ENCODE measurements around the gene MYO7B. TPM values are rescaled to one million over a fixed set of nuclear protein-coding genes. Genes with fewer than 3 reads are reported as not detected.
"Not testable (repeated sequence)": the region's sequence is repeated elsewhere in the genome, so short reads cannot be mapped to it uniquely, and the experiment has no call there.

Gene MYO7B
- polyA plus RNA-seq, 4 donors: 0.59 to 24.5 (median 16.8) TPM

DNA sequence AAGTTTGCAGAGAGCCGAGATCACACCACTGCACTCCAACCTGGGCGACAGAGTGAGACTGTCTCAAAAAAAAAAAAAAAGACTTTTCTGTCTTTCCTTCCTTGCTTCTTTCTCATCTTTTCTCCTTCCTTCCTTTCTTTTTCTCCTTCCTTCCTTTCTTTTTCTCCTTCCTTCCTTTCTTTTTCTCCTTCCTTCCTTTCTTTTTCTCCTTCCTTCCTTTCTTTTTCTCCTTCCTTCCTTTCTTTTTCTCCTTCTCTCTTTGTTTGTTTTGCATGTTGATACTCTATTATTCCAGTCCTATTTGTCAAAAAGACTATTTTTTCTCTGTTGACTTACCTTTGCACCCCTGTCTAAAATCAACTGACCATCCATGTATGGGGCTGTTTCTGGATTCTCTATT, 36.9 kb downstream of the MYO7B start:
- DNase-seq (ENCODE audit: low read depth in 4 of 4, low spot score in 3 of 4): not testable (repeated sequence)

DNA sequence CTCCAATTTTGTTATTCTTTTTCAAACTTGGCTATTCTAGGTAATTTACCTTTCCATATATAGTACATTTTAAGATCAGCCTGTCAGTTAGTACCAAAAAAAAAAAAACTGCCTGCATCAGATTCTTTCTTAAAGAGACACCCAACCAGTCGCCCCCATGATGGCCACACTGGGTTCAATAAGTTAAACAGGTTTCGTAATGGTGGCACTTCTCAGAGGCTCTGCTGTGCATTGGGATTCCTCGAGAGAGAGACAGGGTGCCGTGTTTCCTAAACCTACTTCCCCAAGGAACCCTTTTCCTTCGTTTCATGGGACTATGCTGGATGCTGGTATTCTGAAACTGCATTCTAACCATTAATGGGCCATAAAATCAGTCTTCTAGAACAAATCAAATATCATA, 37.4 kb downstream of the MYO7B start:
- DNase-seq (ENCODE audit: low read depth in 4 of 4, low spot score in 3 of 4): no peak

DNA sequence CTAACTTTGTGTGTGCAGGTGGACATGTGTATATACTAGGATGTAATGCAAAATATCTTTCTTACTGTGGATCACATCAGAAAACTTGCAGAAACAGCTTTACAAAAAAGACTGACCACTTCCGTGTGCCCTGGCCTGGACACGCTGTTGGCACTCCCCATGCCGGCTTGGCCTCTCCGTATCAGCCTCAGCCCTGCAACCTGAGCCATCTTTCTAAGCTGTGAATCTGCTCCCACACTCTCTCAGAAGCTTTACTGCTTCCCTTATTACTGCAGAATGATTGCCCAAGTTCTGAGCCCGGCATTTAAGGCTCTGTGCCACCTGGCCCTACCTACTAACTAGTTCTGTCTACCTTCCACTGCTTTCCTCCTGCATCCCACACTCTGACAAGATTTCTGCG, 37.8 kb downstream of the MYO7B start:
- DNase-seq (ENCODE audit: low read depth in 4 of 4, low spot score in 3 of 4): no peak

DNA sequence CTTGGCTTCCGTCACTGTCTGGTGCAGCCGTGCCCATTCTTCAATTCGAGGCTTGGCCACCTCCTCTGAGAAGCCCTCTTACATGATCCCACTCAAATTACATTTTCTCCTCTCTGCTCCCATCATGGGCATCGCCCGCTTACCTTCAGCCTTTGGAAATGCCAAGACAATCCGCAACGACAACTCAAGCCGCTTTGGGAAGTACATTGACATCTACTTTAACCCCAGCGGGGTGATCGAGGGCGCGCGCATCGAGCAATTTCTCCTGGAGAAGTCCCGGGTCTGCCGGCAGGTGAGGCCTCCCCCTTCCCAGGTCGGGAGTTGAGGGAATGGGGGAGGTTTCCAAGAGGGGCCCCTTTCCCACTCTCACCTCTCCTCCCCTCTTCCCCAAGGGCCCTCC, 38.3 kb downstream of the MYO7B start:
- no peak for DNase-seq (ENCODE audit: low read depth in 4 of 4, low spot score in 3 of 4)

DNA sequence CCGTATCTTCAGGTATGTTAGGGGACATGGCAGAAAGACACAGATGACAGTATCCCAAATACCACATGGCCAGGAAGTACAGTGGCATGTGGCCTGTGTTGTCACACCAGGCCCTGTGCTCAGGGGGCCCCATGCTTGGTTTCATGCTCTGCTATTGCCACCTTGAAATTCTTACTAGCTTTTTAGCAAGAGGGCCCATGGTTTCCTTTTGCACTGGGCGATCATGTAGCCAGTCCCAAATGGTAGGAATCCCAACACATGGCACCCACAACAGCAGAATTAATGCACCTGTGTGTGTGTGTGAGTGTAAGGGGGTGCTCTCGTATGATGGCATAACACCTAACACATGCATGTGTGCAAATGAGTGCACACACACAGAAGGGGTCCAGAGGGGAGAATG, 39.2 kb downstream of the MYO7B start:
- no peak for DNase-seq (ENCODE audit: low read depth in 4 of 4, low spot score in 3 of 4)

DNA sequence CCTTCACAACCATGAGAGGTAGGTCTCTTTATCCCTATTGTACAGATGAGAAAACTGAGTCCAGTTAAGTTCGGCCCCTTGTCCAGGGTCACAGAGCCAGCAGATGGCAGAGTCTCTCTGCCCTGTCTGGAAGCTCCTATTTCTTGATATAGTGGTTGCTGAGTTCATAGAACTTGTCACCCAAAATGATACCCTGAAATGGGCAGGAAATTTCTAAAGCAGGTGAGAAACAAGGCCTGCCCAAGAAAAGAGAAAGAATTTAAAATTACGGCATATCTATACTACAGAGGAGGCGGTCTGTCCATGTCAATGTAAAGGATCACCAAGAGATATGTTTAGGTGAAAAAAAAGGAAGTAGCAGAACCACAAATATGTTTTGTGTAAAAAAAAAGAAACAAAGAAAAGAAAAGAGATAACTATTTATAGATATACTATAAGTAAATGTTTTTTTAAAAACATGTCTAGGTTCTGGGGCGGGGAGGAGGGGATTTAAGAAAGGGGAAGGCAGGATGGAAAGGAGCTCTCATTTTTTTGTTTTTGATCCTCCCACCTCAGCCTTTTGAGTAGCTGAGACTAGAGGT, 39.8 kb downstream of the MYO7B start:
- no peak for DNase-seq (ENCODE audit: low read depth in 4 of 4, low spot score in 3 of 4)

DNA sequence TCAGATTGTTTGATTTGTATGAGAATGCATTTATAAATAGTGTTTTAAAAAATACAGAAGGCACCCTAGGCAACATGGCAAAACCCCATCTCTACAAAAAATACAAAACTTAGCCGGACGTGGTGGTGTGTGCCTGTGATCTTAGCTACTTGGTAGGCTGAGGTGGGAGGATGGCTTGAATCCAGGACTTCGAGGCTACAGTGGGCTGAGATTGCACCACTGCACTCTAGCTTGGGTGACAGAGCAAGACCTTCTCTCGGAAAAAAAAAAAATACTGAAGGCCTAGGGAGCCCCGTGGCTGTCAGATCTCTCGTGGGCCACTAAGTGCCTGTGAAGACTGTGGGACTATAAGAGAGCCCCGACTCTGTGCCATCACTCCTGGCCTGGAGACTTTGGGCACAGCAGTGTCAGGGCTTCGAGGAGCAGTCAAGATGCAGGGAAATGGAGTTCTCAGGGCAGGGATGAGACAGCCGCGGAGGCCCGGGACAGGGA, 40.5 kb downstream of the MYO7B start:
- DNase-seq (ENCODE audit: low read depth in 4 of 4, low spot score in 3 of 4): no peak

DNA sequence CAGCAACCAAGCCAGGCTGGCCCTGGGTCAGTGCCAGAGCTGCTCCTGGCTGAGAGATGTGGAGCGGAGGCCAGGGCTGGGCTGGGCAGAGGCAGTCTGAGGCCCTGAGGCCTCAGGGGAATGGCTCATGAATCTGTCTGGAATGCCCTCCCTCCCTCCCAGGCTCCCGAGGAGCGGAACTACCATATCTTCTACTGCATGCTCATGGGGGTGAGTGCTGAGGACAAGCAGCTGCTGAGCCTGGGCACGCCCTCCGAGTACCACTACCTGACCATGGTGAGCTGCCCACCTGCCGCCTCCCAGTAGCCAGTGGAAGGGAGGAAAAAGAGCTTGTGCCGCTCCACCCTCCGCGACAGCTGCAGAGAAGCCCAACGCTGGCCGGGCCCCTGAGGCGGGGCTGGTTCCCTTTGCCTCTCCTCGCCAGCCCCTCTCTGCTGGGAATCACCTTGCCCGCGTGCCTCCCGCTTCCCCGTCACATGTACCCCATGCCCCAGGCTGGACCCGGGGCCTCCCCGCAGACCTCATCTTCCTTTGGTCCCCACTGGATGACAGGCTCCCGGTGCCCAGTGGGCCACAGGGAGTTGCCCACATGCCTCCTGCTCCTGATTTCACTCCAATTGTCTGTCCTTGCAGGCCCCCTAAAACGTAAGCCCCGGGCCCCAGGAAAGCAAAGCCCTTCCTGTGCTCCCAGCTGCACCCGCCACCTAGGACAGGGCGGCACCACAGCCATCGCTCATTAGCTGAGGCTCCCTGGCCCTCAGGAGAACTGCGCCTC, 41.1 kb downstream of the MYO7B start:
- peak in 1 of 4 donors; percentile 14 for DNase-seq (ENCODE audit: low read depth in 4 of 4, low spot score in 3 of 4)

DNA sequence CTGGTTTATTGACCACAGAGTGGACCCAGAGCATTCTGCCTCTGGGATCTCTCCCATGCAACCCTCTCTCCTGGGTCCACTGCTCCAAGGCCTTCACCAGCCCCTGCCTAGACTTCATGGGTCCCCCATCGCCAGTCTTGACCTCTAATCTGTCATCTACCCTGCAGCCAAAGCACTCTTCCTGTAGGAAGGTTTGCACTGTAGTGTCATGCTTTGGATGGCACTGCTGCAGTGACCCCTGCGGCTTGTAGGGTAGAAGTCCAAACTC, 41.7 kb downstream of the MYO7B start:
- DNase-seq (ENCODE audit: low read depth in 4 of 4, low spot score in 3 of 4): no peak

DNA sequence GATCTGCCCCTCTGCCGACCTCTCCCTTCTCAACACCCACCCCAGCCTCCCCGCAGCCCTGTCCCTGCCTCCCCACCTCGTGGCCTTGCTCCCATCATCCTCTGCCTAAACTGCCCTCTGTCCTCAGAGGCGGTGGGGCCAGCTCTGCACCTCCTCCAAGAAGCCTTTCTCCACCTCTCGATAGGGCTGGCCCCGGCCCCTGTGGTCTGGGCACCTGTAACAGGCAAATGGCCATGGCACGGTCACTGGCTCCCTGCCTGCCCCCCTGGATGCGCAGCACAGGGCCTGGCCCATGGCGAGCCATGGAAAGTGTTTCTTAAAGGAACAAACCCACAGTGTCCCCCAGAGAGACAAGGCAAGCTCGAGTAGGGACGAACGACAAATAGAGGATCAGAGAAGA, 42.0 kb downstream of the MYO7B start:
- no peak for DNase-seq (ENCODE audit: low read depth in 4 of 4, low spot score in 3 of 4)

DNA sequence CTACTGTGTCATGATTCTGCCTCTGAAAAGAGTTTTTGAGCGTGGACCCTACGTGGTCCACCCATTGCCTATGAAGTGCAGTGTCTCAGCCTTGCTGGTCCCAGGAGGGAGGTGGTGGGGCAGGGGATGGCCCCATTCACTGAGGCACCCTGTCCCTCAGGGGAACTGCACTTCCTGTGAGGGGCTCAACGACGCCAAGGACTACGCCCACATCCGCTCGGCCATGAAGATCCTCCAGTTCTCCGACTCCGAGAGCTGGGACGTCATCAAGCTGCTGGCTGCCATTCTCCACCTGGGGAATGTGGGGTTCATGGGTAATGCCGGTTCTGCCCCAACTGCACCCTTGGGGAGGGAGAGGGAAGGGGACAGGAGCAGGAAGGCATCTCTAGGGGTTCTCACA, 42.5 kb downstream of the MYO7B start:
- DNase-seq (ENCODE audit: low read depth in 4 of 4, low spot score in 3 of 4): no peak

DNA sequence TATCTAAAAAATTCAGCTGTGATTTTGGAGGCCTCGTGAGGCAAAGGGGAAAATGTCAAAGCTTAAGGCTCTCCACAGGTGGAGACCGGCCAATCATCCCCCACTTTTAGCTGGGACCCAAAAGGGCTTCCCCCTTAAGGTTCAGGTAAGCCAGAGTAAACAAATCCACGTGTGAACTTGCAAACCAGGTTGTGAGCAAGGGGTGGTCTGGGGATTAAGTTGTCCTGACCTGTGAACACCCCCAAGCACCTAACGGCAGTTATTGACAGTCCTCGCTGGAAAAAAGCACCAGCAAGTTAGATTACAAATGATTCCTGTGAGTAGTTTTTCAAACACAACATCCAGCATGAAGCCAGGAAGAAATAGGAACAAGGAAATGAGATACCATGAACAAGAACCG, 42.9 kb downstream of the MYO7B start:
- DNase-seq (ENCODE audit: low read depth in 4 of 4, low spot score in 3 of 4): no peak

DNA sequence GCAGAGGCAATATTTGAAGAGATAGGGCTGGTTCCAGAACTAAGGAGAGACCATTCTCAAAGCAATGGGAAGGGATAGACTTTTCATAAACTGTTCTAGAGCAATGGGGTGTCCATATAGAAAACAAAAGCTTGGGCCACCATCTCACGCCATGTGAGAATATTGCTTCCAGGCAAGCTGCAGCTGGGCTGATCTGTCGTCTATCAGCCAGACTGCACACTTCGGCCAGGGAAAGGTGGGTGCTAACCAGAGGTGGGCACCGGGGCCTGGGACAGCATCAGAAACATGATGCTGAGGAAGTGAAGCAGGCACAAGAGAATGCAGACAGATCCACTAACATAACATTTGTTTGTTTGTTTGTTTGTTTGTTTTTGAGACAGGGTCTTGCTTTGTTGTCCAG, 43.7 kb downstream of the MYO7B start:
- no peak for DNase-seq (ENCODE audit: low read depth in 4 of 4, low spot score in 3 of 4)

DNA sequence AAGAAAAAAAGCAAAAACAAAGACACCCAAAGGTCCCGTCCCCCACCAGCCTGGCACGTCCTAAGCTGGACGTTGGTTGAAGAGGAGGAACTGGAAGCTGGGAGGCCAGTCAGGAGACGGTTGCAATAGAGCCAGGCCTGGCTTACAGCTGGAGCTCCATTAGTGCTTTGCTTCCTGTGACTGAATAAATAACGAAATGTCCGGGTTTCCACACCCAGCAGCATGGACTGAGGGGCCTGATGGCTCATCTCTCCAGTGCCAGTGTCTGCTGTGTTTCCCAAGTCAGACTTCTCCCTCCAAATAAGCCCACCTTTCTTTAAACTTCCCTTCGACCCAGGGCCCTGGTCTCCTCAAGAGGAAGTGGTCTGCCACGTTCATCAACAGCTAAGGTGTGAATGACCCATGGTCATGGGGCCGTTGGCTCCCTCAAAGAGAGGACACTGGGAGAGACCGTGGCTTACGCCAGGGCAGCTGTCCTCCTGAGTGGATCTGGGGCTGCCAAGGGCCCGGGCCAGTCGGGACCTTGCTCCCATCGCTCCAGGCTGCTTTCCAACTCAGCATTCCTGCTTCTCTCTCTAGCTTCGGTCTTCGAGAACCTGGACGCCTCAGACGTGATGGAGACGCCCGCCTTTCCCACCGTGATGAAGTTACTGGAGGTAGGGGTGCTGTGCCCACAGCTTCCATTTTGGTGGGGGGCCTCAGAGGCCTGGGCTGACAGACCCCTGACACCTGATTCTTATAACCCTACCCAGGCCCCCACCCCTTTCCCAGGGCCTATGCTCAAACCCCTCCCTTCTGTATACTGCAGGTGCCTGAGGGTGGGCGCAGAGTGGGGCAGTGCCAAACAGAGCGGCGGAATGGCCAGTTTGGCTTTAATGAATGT, 44.9 kb downstream of the MYO7B start:
- no peak for DNase-seq (ENCODE audit: low read depth in 4 of 4, low spot score in 3 of 4)

DNA sequence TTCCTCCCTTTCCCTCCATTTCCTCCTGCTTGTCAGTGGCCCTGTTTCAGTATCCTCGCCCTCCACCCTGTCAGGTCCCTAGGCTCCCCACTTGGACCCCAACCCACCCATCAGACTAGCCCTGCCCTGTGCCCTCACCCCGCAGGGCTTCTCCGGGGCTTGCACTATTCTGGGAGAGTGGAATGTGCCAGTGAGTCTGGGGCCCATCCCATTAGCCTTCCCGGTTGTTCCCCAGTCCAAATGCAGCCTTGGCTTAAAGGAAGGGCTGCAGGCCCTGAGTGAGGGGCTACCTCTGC, 45.5 kb downstream of the MYO7B start:
- DNase-seq (ENCODE audit: low read depth in 4 of 4, low spot score in 3 of 4): no peak

DNA sequence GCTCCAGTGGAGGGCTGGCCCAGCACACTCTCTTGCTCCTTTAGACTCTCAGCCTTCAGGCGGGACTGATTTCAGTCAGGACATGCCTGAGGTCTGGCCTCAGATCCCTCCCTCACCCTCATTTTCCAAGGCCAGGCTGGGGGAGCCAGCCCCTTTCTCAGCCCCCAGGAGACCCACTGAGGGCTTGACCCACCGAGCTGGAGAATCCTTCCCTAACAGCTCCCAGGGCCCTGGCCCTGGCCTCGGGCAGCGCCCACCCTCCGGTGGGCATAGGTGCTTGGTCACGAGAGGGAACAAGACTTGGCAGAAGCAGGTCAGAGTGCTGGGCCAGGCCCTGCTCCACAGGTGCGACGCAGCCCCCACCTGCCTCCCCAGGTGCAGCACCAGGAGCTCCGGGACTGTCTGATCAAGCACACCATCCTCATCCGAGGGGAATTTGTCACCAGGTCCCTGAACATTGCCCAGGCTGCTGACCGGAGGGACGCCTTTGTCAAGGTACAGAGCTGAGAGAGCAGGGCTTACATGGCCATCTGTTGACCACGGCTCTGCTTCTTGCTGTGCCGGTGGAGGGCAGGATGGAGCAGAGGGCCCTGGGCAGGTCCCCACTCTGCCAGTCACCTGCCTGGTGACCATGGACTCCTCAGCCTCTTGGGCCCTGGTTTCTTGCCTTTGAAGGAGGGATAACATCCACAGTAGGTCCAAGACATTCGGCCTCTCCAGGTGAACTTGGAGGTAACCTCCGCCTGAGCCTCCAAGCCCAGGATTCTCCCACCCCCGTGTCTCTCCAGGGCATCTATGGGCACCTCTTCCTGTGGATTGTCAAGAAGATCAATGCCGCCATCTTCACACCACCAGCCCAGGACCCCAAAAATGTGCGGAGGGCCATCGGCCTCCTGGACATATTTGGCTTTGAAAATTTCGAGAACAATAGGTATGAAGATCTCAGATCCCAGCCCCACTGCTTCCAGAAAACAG, 46.3 kb downstream of the MYO7B start:
- DNase-seq (ENCODE audit: low read depth in 4 of 4, low spot score in 3 of 4): no peak

DNA sequence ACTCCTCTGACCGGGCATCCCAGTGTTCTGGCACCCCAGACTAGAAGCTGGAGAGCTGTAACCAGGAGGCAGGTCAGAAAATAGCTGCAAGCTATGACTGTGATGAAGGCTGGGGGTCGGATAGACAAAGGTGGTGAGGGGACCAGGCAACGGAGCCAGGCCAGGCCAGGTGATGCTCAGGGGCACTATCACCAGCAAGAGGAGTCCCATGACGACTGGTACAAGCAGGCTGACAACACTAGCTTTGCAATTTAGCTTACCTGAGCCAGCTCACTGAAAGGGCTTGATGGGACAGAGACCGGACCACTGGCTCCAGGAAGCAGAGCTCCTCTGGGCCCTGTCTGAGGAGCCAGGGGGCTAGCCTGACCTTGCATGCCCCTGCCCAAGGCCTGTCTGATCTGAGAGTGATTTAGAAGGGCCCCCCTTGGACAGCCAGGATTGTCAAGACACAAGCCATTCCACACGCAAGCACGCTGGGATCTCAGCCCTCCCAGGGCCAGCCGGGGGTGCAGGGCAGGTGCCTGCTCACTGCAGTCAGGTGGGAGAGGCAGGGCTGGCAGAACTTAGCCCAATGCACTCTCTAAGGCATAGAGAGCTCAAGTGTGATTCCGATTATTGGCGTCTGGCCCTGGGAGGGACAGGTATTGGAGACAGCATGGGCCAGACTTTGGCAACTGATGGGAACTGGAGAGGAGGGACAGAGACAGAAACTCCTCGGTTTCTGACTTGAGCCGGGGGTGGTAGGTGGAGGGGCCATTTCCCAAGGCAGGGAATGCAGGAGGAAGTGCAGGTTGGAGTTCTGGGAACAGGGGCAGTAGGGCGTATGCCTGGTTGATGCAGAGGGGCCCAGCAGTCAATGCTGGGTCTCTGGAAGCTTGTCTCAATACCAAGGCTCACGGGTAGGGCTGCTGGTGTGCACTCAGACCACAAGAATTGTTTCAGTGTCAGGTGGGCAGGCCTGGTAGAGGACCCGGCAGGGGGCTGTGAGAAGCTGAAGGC, 47.7 kb downstream of the MYO7B start:
- DNase-seq (ENCODE audit: low read depth in 4 of 4, low spot score in 3 of 4): no peak

DNA sequence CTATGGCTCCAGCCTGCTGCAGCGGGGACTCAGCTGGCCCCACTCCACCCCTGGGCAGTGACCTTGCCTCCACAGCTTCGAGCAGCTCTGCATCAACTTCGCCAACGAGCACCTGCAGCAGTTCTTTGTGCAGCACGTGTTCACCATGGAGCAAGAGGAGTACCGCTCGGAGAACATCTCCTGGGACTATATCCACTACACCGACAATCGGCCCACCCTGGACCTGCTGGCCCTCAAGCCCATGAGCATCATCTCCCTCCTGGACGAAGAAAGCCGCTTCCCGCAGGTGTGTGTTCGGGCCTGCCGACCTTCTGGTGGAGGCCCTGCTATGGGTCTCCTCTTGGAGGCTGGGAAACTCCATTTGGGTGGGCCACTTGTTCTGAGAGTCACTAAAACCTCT, 48.6 kb downstream of the MYO7B start:
- DNase-seq (ENCODE audit: low read depth in 4 of 4, low spot score in 3 of 4): no peak

DNA sequence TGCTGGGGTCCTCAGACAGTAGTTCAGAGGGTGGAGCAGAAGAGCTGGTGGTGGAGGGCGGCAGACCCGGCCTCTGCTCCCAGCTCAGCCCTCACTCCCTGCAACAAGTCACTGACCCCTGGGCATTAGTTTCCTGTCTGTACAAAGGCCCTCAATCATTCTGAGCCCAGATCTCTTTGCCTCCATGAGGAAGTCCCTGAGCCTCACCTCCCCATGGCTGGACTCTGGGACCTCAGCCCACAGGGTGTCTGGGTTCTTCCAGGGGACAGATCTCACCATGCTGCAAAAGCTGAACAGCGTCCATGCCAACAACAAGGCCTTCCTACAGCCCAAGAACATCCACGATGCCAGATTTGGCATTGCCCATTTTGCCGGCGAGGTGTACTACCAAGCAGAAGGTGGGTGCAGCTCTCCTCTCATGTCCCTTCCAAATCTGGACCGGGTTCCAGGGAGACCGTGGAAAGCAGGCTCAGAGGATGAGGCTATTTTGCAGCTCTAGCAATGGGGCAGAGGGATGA, 49.1 kb downstream of the MYO7B start:
- DNase-seq (ENCODE audit: low read depth in 4 of 4, low spot score in 3 of 4): no peak
